ENCODE measurements around the gene HLCS. TPM values are rescaled to one million over a fixed set of nuclear protein-coding genes. Genes with fewer than 3 reads are reported as not detected.

The HLCS gene
- total RNA-seq, 1 donor from 2014 or later: 21.9 TPM

GRCh38 chr21:36915014-36915695, 51.3 kb downstream of the HLCS start:
- peaks cover 26% of the 10 kb centered on the region for H3K4me1 Mint-ChIP-seq
- no peak overlapping the region for H3K27ac Mint-ChIP-seq (ENCODE audit: unreplicated experiment)
- H3K4me3 Mint-ChIP-seq: no peak overlapping the region
- TF ChIP-seq CTCF (conservative IDR thresholded peaks at IDR 0.05): no peak
- no peaks in the 10 kb centered on the region for H3K9me3 Mint-ChIP-seq
- no peak for DNase-seq (ENCODE audit: low read depth, low spot score)
- no peaks in the 10 kb centered on the region for H3K27me3 Mint-ChIP-seq (ENCODE audit: low read depth)
- H3K36me3 Mint-ChIP-seq (ENCODE audit: low read depth): no peaks in the 10 kb centered on the region

- no peak for TF ChIP-seq CTCF (conservative IDR thresholded peaks at IDR 0.05)
- Mint-ChIP-seq H3K4me3 (no peak overlapping the region), H3K9me3 (no peaks in the 10 kb centered on the region), H3K27ac (ENCODE audit: unreplicated experiment) (no peak overlapping the region), H3K36me3 (ENCODE audit: low read depth) (no peaks in the 10 kb centered on the region), H3K27me3 (ENCODE audit: low read depth) (no peaks in the 10 kb centered on the region), H3K4me1 (peaks cover 26% of the 10 kb centered on the region)
- DNase-seq (ENCODE audit: low read depth, low spot score): no peak
Observed at GRCh38 chr21:36914244-36915013, 52.0 kb downstream of the HLCS start.

- TF ChIP-seq CTCF (conservative IDR thresholded peaks at IDR 0.05): no peak
- no peak for DNase-seq (ENCODE audit: low read depth, low spot score)
- H3K4me3 Mint-ChIP-seq: no peak overlapping the region
- peaks cover 20% of the 10 kb centered on the region for H3K4me1 Mint-ChIP-seq
- H3K27me3 Mint-ChIP-seq (ENCODE audit: low read depth): no peaks in the 10 kb centered on the region
- H3K27ac Mint-ChIP-seq (ENCODE audit: unreplicated experiment): no peak overlapping the region
- H3K9me3 Mint-ChIP-seq: no peaks in the 10 kb centered on the region
- no peaks in the 10 kb centered on the region for H3K36me3 Mint-ChIP-seq (ENCODE audit: low read depth)
Observed at GRCh38 chr21:36913247-36914169, 53.0 kb downstream of the HLCS start.

- H3K4me3 Mint-ChIP-seq: no peak overlapping the region
- no peak overlapping the region for H3K27ac Mint-ChIP-seq (ENCODE audit: unreplicated experiment)
- no peaks in the 10 kb centered on the region for H3K27me3 Mint-ChIP-seq (ENCODE audit: low read depth)
Observed at GRCh38 chr21:36910581-36911307, 55.7 kb downstream of the HLCS start.

More at GRCh38 chr21:36910581-36911307, 55.7 kb downstream of the HLCS start:
- no peak for TF ChIP-seq CTCF (conservative IDR thresholded peaks at IDR 0.05)
- Mint-ChIP-seq H3K9me3 (no peaks in the 10 kb centered on the region), H3K36me3 (ENCODE audit: low read depth) (no peaks in the 10 kb centered on the region), H3K4me1 (no peaks in the 10 kb centered on the region)
- no peak for DNase-seq (ENCODE audit: low read depth, low spot score)
